ENCODE results near the gene SSMEM1.

Gene SSMEM1

GRCh38 chr7:130256704-130257103 lies 49.0 kb downstream of the SSMEM1 start:
- no peak for DNase-seq

- no peak for DNase-seq
Observed at GRCh38 chr7:130258494-130259078, 50.9 kb downstream of the SSMEM1 start.

DNA sequence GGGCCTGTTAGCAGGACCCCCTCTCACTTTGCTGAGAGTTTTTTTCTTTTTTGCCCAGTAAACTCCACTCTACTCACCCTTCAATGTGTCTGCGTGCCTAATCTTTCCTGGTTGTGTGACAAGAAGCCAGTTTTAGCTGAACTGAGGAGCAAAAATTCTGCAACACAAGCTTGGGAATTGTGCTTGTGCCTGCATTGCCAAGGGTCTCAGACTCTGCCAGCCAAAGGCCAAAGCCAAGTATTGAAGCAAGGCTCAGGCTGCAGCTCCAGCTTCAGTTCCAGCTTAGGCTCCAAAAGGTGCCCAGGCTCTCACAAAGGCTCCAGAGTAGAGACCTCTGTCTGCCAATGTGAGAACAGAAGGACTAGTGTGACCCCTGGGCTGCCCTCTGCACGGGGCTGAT lies 54.8 kb downstream of the SSMEM1 start:
- DNase-seq: no peak

GRCh38 chr7:130263130-130263529 lies 55.5 kb downstream of the SSMEM1 start:
- no peak for DNase-seq

Data from NCI-H1105 (cell line).